H9 (cell line): ENCODE results near the gene GCH1. TPM values are rescaled to one million over a fixed set of nuclear protein-coding genes. Genes with fewer than 3 reads are reported as not detected.

ENCODE experiments used
- DNase-seq: peaks from one replicate; pipeline ENCODE4 v3.0.0-alpha.2; 2017
- H2AFZ ChIP-seq: one replicate; pipeline ENCODE4 v1.6.1; 2013; ENCODE audit warnings: mild to moderate bottlenecking, low read length, control low read depth, moderate library complexity
- H2AK5ac ChIP-seq: 2 replicates; pipeline ENCODE4 v1.6.1; 2013; ENCODE audit warnings: low read length, control low read depth, mixed read lengths; ENCODE audit not compliant: insufficient read length
- H2BK120ac ChIP-seq: one replicate; pipeline ENCODE4 v1.6.1; 2013; ENCODE audit warnings: low read depth, mild to moderate bottlenecking, low read length, control low read depth, inconsistent platforms; ENCODE audit not compliant: poor library complexity, severe bottlenecking
- H2BK12ac ChIP-seq: 2 replicates; pipeline ENCODE4 v1.6.1; 2013; ENCODE audit warnings: low read length, control low read depth, mixed read lengths, low read depth; ENCODE audit not compliant: insufficient read length
- H2BK15ac ChIP-seq: 2 replicates; pipeline ENCODE4 v1.6.1; 2013; ENCODE audit warnings: low read depth, low read length, control low read depth
- H2BK20ac ChIP-seq: one replicate; pipeline ENCODE4 v1.6.1; 2013; ENCODE audit warnings: low read depth, mild to moderate bottlenecking, low read length, control low read depth, inconsistent platforms; ENCODE audit not compliant: poor library complexity, severe bottlenecking
- H2BK5ac ChIP-seq: 2 replicates; pipeline ENCODE4 v1.6.1; 2013; ENCODE audit warnings: low read length, control low read depth, mixed read lengths; ENCODE audit not compliant: insufficient read length
- H3K14ac ChIP-seq: 2 replicates; pipeline ENCODE4 v1.6.1; 2013; ENCODE audit warnings: low read length, control low read depth; ENCODE audit not compliant: insufficient read depth
- H3K18ac ChIP-seq: 2 replicates; pipeline ENCODE4 v1.6.1; 2013; ENCODE audit warnings: low read depth, mild to moderate bottlenecking, mixed read lengths, low read length, control low read depth; ENCODE audit not compliant: insufficient read length
- H3K23ac ChIP-seq: 2 replicates; pipeline ENCODE4 v1.6.1; 2013; ENCODE audit warnings: low read length, control low read depth, mixed read lengths, low read depth; ENCODE audit not compliant: insufficient read length
- H3K23me2 ChIP-seq: 2 replicates; pipeline ENCODE4 v1.6.1; 2013; ENCODE audit warnings: low read depth, mild to moderate bottlenecking, mixed read lengths, low read length, control low read depth; ENCODE audit not compliant: insufficient read length, poor library complexity, severe bottlenecking
- H3K27ac ChIP-seq: 2 replicates; pipeline ENCODE4 v1.5.1; 2013; ENCODE audit warnings: low read length, control low read depth, mixed read lengths, low read depth; ENCODE audit not compliant: insufficient read length
- H3K27me3 ChIP-seq: 2 replicates; pipeline ENCODE4 v1.6.1; 2013; ENCODE audit warnings: low read length, control low read depth, inconsistent platforms; ENCODE audit not compliant: insufficient read depth
- H3K4ac ChIP-seq: 2 replicates; pipeline ENCODE4 v1.6.1; 2013; ENCODE audit warnings: low read depth, mild to moderate bottlenecking, control low read depth, inconsistent platforms, low read length, moderate library complexity
- H3K4me1 ChIP-seq: 2 replicates; pipeline ENCODE4 v1.6.1; 2013; ENCODE audit warnings: low read length, control low read depth, inconsistent platforms; ENCODE audit not compliant: insufficient read depth
- H3K4me2 ChIP-seq: 2 replicates; pipeline ENCODE4 v1.6.1; 2013; ENCODE audit warnings: low read length, control low read depth, mixed read lengths; ENCODE audit not compliant: insufficient read length, insufficient read depth
- H3K56ac ChIP-seq: 2 replicates; pipeline ENCODE4 v1.6.1; 2013; ENCODE audit warnings: low read depth, mild to moderate bottlenecking, mixed read lengths, low read length, control low read depth; ENCODE audit not compliant: insufficient read length
- H3K79me1 ChIP-seq: 2 replicates; pipeline ENCODE4 v1.6.1; 2013; ENCODE audit warnings: low read depth, mild to moderate bottlenecking, moderate library complexity, low read length, control low read depth, inconsistent platforms; ENCODE audit not compliant: insufficient read depth, poor library complexity, severe bottlenecking
- H3K79me2 ChIP-seq: 2 replicates; pipeline ENCODE4 v1.6.1; 2013; ENCODE audit warnings: low read length, control low read depth, inconsistent platforms; ENCODE audit not compliant: insufficient read depth
- H3K9ac ChIP-seq: 2 replicates; pipeline ENCODE4 v1.6.1; 2013; ENCODE audit warnings: low read length, control low read depth, mixed read lengths; ENCODE audit not compliant: insufficient read length; ENCODE audit errors: extremely low read depth
- H3K9me3 ChIP-seq: one replicate; pipeline ENCODE4 v1.6.1; 2013; ENCODE audit warnings: low read depth, low read length, inconsistent platforms; ENCODE audit not compliant: control insufficient read depth
- H3T11ph ChIP-seq: one replicate; pipeline ENCODE4 v1.6.1; 2013; ENCODE audit warnings: mild to moderate bottlenecking, low read length, control low read depth, inconsistent platforms
- H4K20me1 ChIP-seq: one replicate; pipeline ENCODE4 v1.6.1; 2013; ENCODE audit not compliant: control insufficient read depth, insufficient read length, insufficient read depth
- H4K5ac ChIP-seq: 2 replicates; pipeline ENCODE4 v1.6.1; 2013; ENCODE audit warnings: low read depth, mild to moderate bottlenecking, mixed read lengths, low read length, control low read depth; ENCODE audit not compliant: insufficient read length
- H4K8ac ChIP-seq: replicated peaks from 2 replicates; pipeline ENCODE4 v1.6.1; 2013; ENCODE audit warnings: low read length, control low read depth, mixed read lengths, low read depth; ENCODE audit not compliant: insufficient read length
- H4K91ac ChIP-seq: 2 replicates; pipeline ENCODE4 v1.6.1; 2013; ENCODE audit warnings: low read depth, mild to moderate bottlenecking, moderate library complexity, mixed read lengths, low read length, control low read depth; ENCODE audit not compliant: insufficient read length
- H3K27ac Mint-ChIP-seq, 3 experiments: 2 replicates in 2 of 3; 3 replicates in 1 of 3; pipeline ENCODE4 v1.8.0; 2020 to 2021; ENCODE audit warnings: mixed read lengths in 3 of 3, mild to moderate bottlenecking in 1 of 3, moderate library complexity in 1 of 3
- H3K27me3 Mint-ChIP-seq: 2 replicates; pipeline ENCODE4 v1.8.0; 2021; ENCODE audit warnings: low read depth, mild to moderate bottlenecking, moderate library complexity, mixed read lengths
- H3K36me3 Mint-ChIP-seq, 3 experiments: 2 replicates in 2 of 3; 3 replicates in 1 of 3; pipeline ENCODE4 v1.8.0; 2020 to 2021; ENCODE audit warnings: low read depth in 3 of 3, mixed read lengths in 3 of 3; ENCODE audit not compliant: insufficient read depth in 1 of 3
- H3K4me1 Mint-ChIP-seq, 2 experiments: 2 replicates each; pipeline ENCODE4 v1.8.0; 2020; ENCODE audit warnings: mixed read lengths in 2 of 2
- H3K4me3 Mint-ChIP-seq, 2 experiments: 2 replicates in 1 of 2; 3 replicates in 1 of 2; pipeline ENCODE4 v1.8.0; 2020 to 2021; ENCODE audit warnings: mild to moderate bottlenecking in 2 of 2, mixed read lengths in 2 of 2, moderate library complexity in 1 of 2
- H3K9me3 Mint-ChIP-seq, 2 experiments: 2 replicates in 1 of 2; 3 replicates in 1 of 2; pipeline ENCODE4 v1.8.0; 2020; ENCODE audit warnings: mild to moderate bottlenecking in 2 of 2, mixed read lengths in 2 of 2, moderate library complexity in 1 of 2
- WGBS: extraction: QIAGEN DNeasy Blood & Tissue Kit; methylation state at CpG from one replicate; pipeline ENCODE4 v1.1.7; 2013; ENCODE audit warnings: missing lambda C conversion rate, low lambda C conversion rate, mixed read lengths; ENCODE audit not compliant: insufficient read length; ENCODE audit errors: extremely low coverage; 5-methylcytosine and 5-hydroxymethylcytosine counted together
- total RNA-seq: library from RNA; stranded (reverse); gene quantifications from 2 replicates; pipeline ENCODE4 v1.2.1, GENCODE V29; 2021
- TF ChIP-seq, protein P1 (sequence below): fragments of 200-600 bp; sonication (generic); conservative IDR thresholded peaks from 3 replicates; pipeline ENCODE4 v1.8.0; 2021; ENCODE audit warnings: antibody characterized with exemption, mild to moderate bottlenecking

Gene GCH1
- total RNA-seq, 1 experiment from 2014 or later = 7.7 TPM

- Mint-ChIP-seq H3K27ac (no peak overlapping the region; a peak in 1 of 7 replicates), H3K4me3 (no peak overlapping the region; a peak in 1 of 5 replicates), H3K36me3 (no peaks in the 10 kb centered on the region), H3K4me1 (peaks cover 22 to 23% of the 10 kb centered on the region in 2 experiments), H3K9me3 (peaks cover 0 to 4% of the 10 kb centered on the region in 2 experiments; a peak in 2 of 5 replicates), H3K27me3 (peaks cover 33% of the 10 kb centered on the region)
- Histone ChIP-seq H3K56ac (peak overlapping the region; percentile 2), H4K20me1 (no peaks in the 10 kb centered on the region), H3K4me1 (peaks cover 2% of the 10 kb centered on the region; the same call in 1 of the 2 replicates), H2AK5ac (no peak overlapping the region), H3K79me1 (no peaks in the 10 kb centered on the region), H2BK20ac (no peak overlapping the region), H3K27me3 (no peaks in the 10 kb centered on the region), H3K4ac (no peak overlapping the region), H2BK12ac (no peak overlapping the region), H2BK5ac (no peak overlapping the region), H3K18ac (no peak overlapping the region), H4K8ac (no peak overlapping the region), H3K9me3 (no peaks in the 10 kb centered on the region), H2BK15ac (no peak overlapping the region), H3K23ac (no peak overlapping the region), H4K91ac (no peak overlapping the region), H3K23me2 (no peaks in the 10 kb centered on the region), H3K9ac (no peak overlapping the region), H4K5ac (no peak overlapping the region), H3K79me2 (no peaks in the 10 kb centered on the region), H3K4me2 (peak overlapping the region; percentile 11), H3K27ac (no peak overlapping the region), H2BK120ac (no peak overlapping the region), H2AFZ (no peak overlapping the region), H3T11ph (no peak overlapping the region), H3K14ac (no peak overlapping the region)
- peak; percentile 90 for DNase-seq
- WGBS = no CpG with 5 or more reads among the region's 23 CpGs
- TF ChIP-seq, protein P1, sequence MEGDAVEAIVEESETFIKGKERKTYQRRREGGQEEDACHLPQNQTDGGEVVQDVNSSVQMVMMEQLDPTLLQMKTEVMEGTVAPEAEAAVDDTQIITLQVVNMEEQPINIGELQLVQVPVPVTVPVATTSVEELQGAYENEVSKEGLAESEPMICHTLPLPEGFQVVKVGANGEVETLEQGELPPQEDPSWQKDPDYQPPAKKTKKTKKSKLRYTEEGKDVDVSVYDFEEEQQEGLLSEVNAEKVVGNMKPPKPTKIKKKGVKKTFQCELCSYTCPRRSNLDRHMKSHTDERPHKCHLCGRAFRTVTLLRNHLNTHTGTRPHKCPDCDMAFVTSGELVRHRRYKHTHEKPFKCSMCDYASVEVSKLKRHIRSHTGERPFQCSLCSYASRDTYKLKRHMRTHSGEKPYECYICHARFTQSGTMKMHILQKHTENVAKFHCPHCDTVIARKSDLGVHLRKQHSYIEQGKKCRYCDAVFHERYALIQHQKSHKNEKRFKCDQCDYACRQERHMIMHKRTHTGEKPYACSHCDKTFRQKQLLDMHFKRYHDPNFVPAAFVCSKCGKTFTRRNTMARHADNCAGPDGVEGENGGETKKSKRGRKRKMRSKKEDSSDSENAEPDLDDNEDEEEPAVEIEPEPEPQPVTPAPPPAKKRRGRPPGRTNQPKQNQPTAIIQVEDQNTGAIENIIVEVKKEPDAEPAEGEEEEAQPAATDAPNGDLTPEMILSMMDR = peak; percentile 99
Measured at GRCh38 chr14:54805445-54806322, 96.9 kb downstream of the GCH1 start.
